ENCODE results near the gene PROM2.

DNA sequence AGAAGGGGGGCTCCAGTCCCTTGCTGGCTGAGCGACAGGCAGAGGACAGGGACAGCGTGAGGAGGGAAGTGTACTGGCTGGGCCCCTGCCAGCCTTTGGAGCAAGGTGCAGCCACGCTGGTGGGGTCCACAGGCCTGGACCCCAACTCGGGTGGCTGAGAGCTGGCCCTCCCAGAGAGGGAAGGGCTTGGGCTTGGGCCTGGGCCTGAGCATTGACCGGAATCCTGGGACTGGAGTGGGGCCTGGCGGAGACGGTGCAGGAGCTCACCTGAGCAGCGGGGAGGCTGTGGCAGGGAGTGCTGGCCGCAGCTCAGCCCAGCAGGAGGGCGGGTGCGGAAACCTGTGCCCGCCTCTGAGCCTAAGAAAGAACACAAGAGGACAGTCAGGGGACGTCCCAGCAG, 50.8 kb downstream of the PROM2 start:
- TF ChIP-seq, protein P1, sequence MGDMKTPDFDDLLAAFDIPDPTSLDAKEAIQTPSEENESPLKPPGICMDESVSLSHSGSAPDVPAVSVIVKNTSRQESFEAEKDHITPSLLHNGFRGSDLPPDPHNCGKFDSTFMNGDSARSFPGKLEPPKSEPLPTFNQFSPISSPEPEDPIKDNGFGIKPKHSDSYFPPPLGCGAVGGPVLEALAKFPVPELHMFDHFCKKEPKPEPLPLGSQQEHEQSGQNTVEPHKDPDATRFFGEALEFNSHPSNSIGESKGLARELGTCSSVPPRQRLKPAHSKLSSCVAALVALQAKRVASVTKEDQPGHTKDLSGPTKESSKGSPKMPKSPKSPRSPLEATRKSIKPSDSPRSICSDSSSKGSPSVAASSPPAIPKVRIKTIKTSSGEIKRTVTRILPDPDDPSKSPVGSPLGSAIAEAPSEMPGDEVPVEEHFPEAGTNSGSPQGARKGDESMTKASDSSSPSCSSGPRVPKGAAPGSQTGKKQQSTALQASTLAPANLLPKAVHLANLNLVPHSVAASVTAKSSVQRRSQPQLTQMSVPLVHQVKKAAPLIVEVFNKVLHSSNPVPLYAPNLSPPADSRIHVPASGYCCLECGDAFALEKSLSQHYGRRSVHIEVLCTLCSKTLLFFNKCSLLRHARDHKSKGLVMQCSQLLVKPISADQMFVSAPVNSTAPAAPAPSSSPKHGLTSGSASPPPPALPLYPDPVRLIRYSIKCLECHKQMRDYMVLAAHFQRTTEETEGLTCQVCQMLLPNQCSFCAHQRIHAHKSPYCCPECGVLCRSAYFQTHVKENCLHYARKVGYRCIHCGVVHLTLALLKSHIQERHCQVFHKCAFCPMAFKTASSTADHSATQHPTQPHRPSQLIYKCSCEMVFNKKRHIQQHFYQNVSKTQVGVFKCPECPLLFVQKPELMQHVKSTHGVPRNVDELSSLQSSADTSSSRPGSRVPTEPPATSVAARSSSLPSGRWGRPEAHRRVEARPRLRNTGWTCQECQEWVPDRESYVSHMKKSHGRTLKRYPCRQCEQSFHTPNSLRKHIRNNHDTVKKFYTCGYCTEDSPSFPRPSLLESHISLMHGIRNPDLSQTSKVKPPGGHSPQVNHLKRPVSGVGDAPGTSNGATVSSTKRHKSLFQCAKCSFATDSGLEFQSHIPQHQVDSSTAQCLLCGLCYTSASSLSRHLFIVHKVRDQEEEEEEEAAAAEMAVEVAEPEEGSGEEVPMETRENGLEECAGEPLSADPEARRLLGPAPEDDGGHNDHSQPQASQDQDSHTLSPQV (IDR thresholded peaks at IDR 0.05) = no peak
- TF ChIP-seq MTA2 (IDR thresholded peaks at IDR 0.05; ENCODE audit: low read depth) = no peak
- no peak for TF ChIP-seq REST (IDR thresholded peaks at IDR 0.05; ENCODE audit: low read depth, low read length)
- TF ChIP-seq, protein P2, sequence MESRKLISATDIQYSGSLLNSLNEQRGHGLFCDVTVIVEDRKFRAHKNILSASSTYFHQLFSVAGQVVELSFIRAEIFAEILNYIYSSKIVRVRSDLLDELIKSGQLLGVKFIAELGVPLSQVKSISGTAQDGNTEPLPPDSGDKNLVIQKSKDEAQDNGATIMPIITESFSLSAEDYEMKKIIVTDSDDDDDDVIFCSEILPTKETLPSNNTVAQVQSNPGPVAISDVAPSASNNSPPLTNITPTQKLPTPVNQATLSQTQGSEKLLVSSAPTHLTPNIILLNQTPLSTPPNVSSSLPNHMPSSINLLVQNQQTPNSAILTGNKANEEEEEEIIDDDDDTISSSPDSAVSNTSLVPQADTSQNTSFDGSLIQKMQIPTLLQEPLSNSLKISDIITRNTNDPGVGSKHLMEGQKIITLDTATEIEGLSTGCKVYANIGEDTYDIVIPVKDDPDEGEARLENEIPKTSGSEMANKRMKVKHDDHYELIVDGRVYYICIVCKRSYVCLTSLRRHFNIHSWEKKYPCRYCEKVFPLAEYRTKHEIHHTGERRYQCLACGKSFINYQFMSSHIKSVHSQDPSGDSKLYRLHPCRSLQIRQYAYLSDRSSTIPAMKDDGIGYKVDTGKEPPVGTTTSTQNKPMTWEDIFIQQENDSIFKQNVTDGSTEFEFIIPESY (IDR thresholded peaks at IDR 0.05) = no peak
- TF ChIP-seq, protein P3, sequence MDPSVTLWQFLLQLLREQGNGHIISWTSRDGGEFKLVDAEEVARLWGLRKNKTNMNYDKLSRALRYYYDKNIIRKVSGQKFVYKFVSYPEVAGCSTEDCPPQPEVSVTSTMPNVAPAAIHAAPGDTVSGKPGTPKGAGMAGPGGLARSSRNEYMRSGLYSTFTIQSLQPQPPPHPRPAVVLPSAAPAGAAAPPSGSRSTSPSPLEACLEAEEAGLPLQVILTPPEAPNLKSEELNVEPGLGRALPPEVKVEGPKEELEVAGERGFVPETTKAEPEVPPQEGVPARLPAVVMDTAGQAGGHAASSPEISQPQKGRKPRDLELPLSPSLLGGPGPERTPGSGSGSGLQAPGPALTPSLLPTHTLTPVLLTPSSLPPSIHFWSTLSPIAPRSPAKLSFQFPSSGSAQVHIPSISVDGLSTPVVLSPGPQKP (IDR thresholded peaks at IDR 0.05; ENCODE audit: low read depth, low read length) = no peak
